CD8-positive, alpha-beta memory T cell (primary cell): ENCODE results near the gene ZNF664. TPM values are rescaled to one million over a fixed set of nuclear protein-coding genes. Genes with fewer than 3 reads are reported as not detected.

Experiments used
- CTCF ChIA-PET: fragments of 350-600 bp; sonication (Branson Sonifier 250); formaldehyde crosslinking; loops from one replicate; lab custom pipeline; 2021; ENCODE audit warnings: antibody characterized with exemption; lab: Charles Lee
- POLR2A ChIA-PET: fragments of 350-600 bp; sonication (Branson Sonifier 250); formaldehyde crosslinking; loops from one replicate; lab custom pipeline; 2021; ENCODE audit warnings: antibody characterized with exemption; lab: Charles Lee
- DNase-seq, 5 donors: peaks; one replicate each; pipeline versions ENCODE4 v3.0.0 to v3.0.0-alpha.2; 2020 to 2022; ENCODE audit warnings: mixed read lengths in 1 of 5
- H3K27ac ChIP-seq: one replicate; pipeline ENCODE4 v1.7.0; 2013; ENCODE audit warnings: low read depth, mild to moderate bottlenecking, low read length, moderate library complexity
- H3K27me3 ChIP-seq: 2 replicates; pipeline ENCODE4 v1.7.0; 2013; ENCODE audit warnings: low read length, mild to moderate bottlenecking; ENCODE audit not compliant: insufficient read depth, poor library complexity, severe bottlenecking
- H3K36me3 ChIP-seq: 2 replicates; pipeline ENCODE4 v1.7.0; 2013; ENCODE audit warnings: mild to moderate bottlenecking, low read length, moderate library complexity; ENCODE audit not compliant: insufficient read depth
- H3K4me1 ChIP-seq: 2 replicates; pipeline ENCODE4 v1.7.0; 2013; ENCODE audit warnings: mild to moderate bottlenecking, low read length, moderate library complexity; ENCODE audit not compliant: insufficient read depth
- H3K4me3 ChIP-seq: 2 replicates; pipeline ENCODE4 v1.7.0; 2013; ENCODE audit warnings: mild to moderate bottlenecking, low read length
- H3K9me3 ChIP-seq: 2 replicates; pipeline ENCODE4 v1.7.0; 2013; ENCODE audit warnings: mild to moderate bottlenecking, low read length
- H3K27ac Mint-ChIP-seq, 8 donors: one replicate each; pipeline ENCODE4 v1.8.0; 2020 to 2021; ENCODE audit warnings: mixed read lengths in 8 of 8, mild to moderate bottlenecking in 6 of 8, inconsistent platforms in 3 of 8, moderate library complexity in 3 of 8
- H3K27me3 Mint-ChIP-seq, 2 donors: one replicate each; pipeline ENCODE4 v1.8.0; 2020 to 2021; ENCODE audit warnings: mixed read lengths in 2 of 2, mild to moderate bottlenecking in 1 of 2, moderate library complexity in 1 of 2
- H3K36me3 Mint-ChIP-seq, 3 donors: one replicate each; pipeline ENCODE4 v1.8.0; 2020 to 2021; ENCODE audit warnings: mixed read lengths in 3 of 3, inconsistent platforms in 1 of 3, mild to moderate bottlenecking in 1 of 3
- H3K4me1 Mint-ChIP-seq, 3 donors: one replicate each; pipeline ENCODE4 v1.8.0; 2020 to 2021; ENCODE audit warnings: mixed read lengths in 3 of 3, inconsistent platforms in 1 of 3, mild to moderate bottlenecking in 1 of 3
- H3K4me3 Mint-ChIP-seq, 7 donors: one replicate each; pipeline ENCODE4 v1.8.0; 2020 to 2021; ENCODE audit warnings: mixed read lengths in 7 of 7, mild to moderate bottlenecking in 6 of 7, moderate library complexity in 4 of 7, inconsistent platforms in 2 of 7
- H3K9me3 Mint-ChIP-seq, 5 donors: one replicate each; pipeline ENCODE4 v1.8.0; 2020 to 2022; ENCODE audit warnings: mixed read lengths in 5 of 5, mild to moderate bottlenecking in 3 of 5, moderate library complexity in 2 of 5, inconsistent platforms in 1 of 5
- polyA plus RNA-seq: library from polyadenylated mRNA; unstranded; fragments of 300-500 nt; fragmentation: Illumina TruSeq; gene quantifications from one replicate; pipeline ENCODE4 v1.2.3, GENCODE V29; 2021
- total RNA-seq, 2 experiments: library from RNA; stranded (reverse); gene quantifications; one replicate each; pipeline ENCODE4 v1.2.3, GENCODE V29; 2021

Gene ZNF664
- total and polyA plus RNA-seq, 3 experiments from 2014 or later: 10.8 to 75.8 (median 73.0) TPM

DNA sequence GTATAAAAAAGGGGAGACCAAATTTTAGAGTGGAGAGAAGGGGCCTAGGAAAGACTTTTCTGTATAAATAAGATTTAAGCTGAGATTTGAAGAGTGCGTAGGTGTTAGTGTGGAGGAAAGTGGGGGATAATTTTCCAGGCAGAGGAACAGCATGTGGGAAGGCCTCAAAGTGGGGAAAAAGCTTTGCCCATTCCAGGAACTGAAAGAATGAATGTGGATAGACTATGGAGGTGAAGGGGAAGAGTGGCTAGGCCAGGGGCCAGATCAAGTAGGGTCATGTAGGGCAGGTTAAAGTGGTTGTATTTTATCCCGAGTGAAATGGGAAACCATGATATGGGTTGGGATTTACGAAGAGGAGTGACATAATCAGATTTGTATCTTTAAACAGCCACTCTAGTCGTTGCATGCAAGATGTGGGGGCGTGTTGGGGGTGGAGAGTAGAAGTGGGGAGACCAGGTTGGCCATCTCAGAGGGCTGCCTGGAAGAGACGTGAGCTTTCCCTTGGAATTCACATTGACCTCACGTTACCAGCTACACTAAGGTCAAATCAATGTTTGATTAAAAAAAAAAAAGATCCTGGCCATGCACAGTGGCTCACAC is 3.3 kb downstream of the ZNF664 start:
- POLR2A ChIA-PET: no interaction called here

DNA sequence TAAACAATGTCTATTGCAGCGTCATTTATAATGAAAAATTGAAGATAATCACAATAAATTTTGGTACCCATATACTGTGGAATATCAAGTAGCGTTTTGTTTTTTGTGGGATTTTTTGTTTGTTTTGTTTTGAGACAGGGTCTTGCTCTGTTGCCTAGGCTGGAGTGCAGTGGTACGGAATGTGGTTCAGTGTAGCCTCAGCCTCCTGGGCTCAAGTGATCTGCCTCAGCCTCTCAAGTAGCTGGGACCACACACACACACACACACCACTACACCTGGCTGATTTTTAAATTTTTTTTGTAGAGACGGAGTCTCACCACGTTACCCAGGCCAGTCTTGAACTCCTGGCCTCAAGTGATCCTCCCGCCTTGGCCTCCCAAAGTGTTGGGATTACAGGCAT is 6.6 kb downstream of the ZNF664 start:
- CTCF ChIA-PET: interaction anchor here (9.8 kb wide), 1 partner anchor 75 kb away, joined by 88 read pairs; no protein-coding TSS in a partner anchor

More for the DNA sequence above, 3.3 kb downstream of the ZNF664 start:
- CTCF ChIA-PET: interaction anchor here (1.4 kb wide), 1 partner anchor 72 kb away, joined by 3 read pairs; no protein-coding TSS in a partner anchor
- peaks cover 15% of the 10 kb centered on the region for H3K4me1 ChIP-seq
- H3K36me3 ChIP-seq: peaks cover 4% of the 10 kb centered on the region
- H3K4me3 ChIP-seq: no peak overlapping the region
- H3K27me3 Mint-ChIP-seq: no peaks in the 10 kb centered on the region
- H3K9me3 ChIP-seq: no peaks in the 10 kb centered on the region
- peaks cover 21 to 31% (median 31%) of the 10 kb centered on the region in 3 donors for H3K4me1 Mint-ChIP-seq
- no peak overlapping the region for H3K4me3 Mint-ChIP-seq
- no peaks in the 10 kb centered on the region for H3K9me3 Mint-ChIP-seq
- no peak for DNase-seq
- H3K36me3 Mint-ChIP-seq: peaks cover 0 to 22% (median 4%) of the 10 kb centered on the region in 3 donors
- H3K27me3 ChIP-seq: no peaks in the 10 kb centered on the region
- H3K27ac Mint-ChIP-seq: peak overlapping the region in 5 of 8 donors; percentile 2 to 88 (median 34)
- no peak overlapping the region for H3K27ac ChIP-seq

DNA sequence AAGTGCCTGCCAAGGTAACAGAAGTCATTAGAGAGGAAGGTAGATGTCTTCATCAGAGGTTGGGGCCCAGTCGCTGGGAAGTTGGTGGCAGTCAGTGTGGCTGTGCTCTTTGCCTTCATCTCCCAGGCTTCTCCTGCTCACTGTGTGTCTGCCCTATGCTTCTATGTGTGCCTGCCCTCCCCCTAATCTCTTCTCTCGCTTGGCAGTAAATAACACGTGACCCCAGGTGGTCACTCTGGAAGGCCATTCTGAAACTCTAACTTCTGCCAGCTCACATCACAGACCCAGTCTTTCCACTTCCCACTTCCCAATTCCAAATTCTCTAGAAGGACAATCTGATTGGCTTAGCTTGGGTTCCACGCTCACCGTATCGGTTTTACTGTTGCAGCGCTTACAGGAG is 9.3 kb downstream of the ZNF664 start:
- no peak overlapping the region for H3K27ac ChIP-seq
- peaks cover 14 to 42% (median 22%) of the 10 kb centered on the region in 3 donors for H3K4me1 Mint-ChIP-seq
- no peaks in the 10 kb centered on the region for H3K27me3 Mint-ChIP-seq
- H3K4me1 ChIP-seq: no peaks in the 10 kb centered on the region
- no peaks in the 10 kb centered on the region for H3K27me3 ChIP-seq
- ChIA-PET CTCF (interaction anchor here (1.3 to 9.8 kb wide), 3 partner anchors 12 to 85 kb away, joined by 3 to 88 read pairs (median 5); no protein-coding TSS in a partner anchor), POLR2A (no interaction called here)
- no peak overlapping the region for H3K4me3 Mint-ChIP-seq
- no peaks in the 10 kb centered on the region for H3K9me3 ChIP-seq
- no peak for DNase-seq
- no peaks in the 10 kb centered on the region for H3K36me3 ChIP-seq
- H3K9me3 Mint-ChIP-seq: no peaks in the 10 kb centered on the region
- H3K27ac Mint-ChIP-seq: peak overlapping the region in 3 of 8 donors; percentile 7 to 92 (median 17)
- H3K4me3 ChIP-seq: no peak overlapping the region
- H3K36me3 Mint-ChIP-seq: peaks cover 0 to 28% (median 0%) of the 10 kb centered on the region in 3 donors

More for the DNA sequence above, 6.6 kb downstream of the ZNF664 start:
- H3K27me3 Mint-ChIP-seq: no peaks in the 10 kb centered on the region
- peaks cover 0 to 28% (median 4%) of the 10 kb centered on the region in 3 donors for H3K36me3 Mint-ChIP-seq
- Histone ChIP-seq H3K27ac (no peak overlapping the region), H3K4me3 (no peak overlapping the region), H3K4me1 (peaks cover 4% of the 10 kb centered on the region), H3K36me3 (peaks cover 4% of the 10 kb centered on the region), H3K27me3 (no peaks in the 10 kb centered on the region), H3K9me3 (no peaks in the 10 kb centered on the region)
- no peak for DNase-seq
- H3K4me3 Mint-ChIP-seq: no peak overlapping the region
- peaks cover 15 to 37% (median 25%) of the 10 kb centered on the region in 3 donors for H3K4me1 Mint-ChIP-seq
- POLR2A ChIA-PET: interaction anchor here (0.6 kb wide), 1 partner anchor 885 kb away, joined by 3 read pairs; no protein-coding TSS in a partner anchor
- H3K9me3 Mint-ChIP-seq: no peaks in the 10 kb centered on the region
- no peak overlapping the region for H3K27ac Mint-ChIP-seq

DNA sequence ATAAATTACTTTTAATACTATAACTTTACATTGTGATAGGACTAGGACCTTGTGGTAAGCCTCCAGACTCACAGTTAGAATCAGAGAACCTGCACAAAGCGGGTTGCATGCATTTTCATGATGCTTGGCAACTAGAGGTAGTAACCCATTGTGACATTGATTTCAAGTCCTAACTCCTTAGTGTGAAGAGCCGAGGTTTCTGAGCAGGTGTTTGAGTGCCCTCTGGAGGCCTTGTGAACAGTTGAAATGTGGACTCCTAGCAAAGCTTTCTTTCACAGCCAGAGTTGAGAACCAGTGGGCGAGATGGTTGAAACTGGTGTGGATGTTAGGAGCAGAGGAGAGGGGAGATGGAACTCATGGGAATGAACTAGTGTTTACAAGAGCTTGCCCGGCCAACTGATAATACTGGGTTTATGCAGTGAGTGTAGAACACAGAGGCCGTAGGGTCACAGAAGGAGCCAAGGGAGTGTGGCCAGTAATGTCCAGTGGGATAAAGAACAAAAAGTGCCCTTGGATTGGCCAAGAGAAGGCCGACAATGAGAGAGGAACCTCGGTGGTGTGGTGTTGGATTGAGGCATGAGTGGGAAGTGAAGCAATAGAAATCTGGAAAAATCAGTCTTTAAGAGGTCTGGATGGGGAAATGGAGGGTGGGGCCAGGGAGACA is 10.9 kb downstream of the ZNF664 start:
- POLR2A ChIA-PET: interaction anchor here (0.5 kb wide), 1 partner anchor 85 kb away, joined by 5 read pairs; no protein-coding TSS in a partner anchor
- CTCF ChIA-PET: interaction anchor here (0.7 to 9.8 kb wide), 9 partner anchors 13 to 89 kb away, joined by 3 to 88 read pairs (median 4); no protein-coding TSS in a partner anchor
- Histone ChIP-seq H3K4me1 (no peaks in the 10 kb centered on the region), H3K9me3 (no peaks in the 10 kb centered on the region), H3K27ac (no peak overlapping the region), H3K4me3 (no peak overlapping the region), H3K27me3 (no peaks in the 10 kb centered on the region), H3K36me3 (no peaks in the 10 kb centered on the region)
- Mint-ChIP-seq H3K9me3 (no peaks in the 10 kb centered on the region), H3K4me3 (no peak overlapping the region), H3K4me1 (peaks cover 15 to 42% (median 28%) of the 10 kb centered on the region in 3 donors), H3K27me3 (no peaks in the 10 kb centered on the region), H3K36me3 (peaks cover under 1 to 38% (median 9%) of the 10 kb centered on the region in 3 donors), H3K27ac (peak overlapping the region in 3 of 8 donors; percentile 4 to 75 (median 6))
- DNase-seq: peak; percentile 11 to 65 (median 33)

DNA sequence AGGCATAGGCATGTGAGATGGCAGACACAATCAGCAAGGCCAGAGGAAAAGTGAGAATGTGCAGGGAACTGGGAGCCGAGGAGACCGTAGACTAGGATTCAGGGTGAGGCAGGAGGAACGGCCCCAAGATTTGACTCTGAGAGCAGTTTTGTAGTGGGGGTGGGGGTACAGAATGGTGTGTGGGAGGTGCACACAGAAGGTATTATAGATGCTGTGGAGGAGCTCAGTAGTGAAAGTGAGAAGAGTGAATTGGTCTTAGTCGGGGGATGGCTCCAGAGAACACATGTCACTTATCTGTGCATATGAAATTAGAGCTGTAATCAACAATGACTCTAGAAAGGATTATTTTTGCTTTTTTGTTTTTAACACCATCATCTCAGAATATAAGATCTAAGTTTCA is 11.9 kb downstream of the ZNF664 start:
- Histone ChIP-seq H3K4me3 (no peak overlapping the region), H3K36me3 (peaks cover 4% of the 10 kb centered on the region), H3K4me1 (no peaks in the 10 kb centered on the region), H3K27me3 (no peaks in the 10 kb centered on the region), H3K9me3 (no peaks in the 10 kb centered on the region), H3K27ac (no peak overlapping the region)
- Mint-ChIP-seq H3K36me3 (peaks cover 4 to 48% (median 15%) of the 10 kb centered on the region in 3 donors), H3K27ac (peak overlapping the region in 2 of 8 donors; percentile 11 to 19), H3K9me3 (no peaks in the 10 kb centered on the region), H3K4me1 (peaks cover 15 to 43% (median 34%) of the 10 kb centered on the region in 3 donors), H3K4me3 (no peak overlapping the region), H3K27me3 (no peaks in the 10 kb centered on the region)
- ChIA-PET POLR2A (no interaction called here), CTCF (interaction anchor here (1.3 to 9.8 kb wide), 3 partner anchors 57 to 80 kb away, joined by 3 to 88 read pairs (median 12); no protein-coding TSS in a partner anchor)
- DNase-seq: no peak

DNA sequence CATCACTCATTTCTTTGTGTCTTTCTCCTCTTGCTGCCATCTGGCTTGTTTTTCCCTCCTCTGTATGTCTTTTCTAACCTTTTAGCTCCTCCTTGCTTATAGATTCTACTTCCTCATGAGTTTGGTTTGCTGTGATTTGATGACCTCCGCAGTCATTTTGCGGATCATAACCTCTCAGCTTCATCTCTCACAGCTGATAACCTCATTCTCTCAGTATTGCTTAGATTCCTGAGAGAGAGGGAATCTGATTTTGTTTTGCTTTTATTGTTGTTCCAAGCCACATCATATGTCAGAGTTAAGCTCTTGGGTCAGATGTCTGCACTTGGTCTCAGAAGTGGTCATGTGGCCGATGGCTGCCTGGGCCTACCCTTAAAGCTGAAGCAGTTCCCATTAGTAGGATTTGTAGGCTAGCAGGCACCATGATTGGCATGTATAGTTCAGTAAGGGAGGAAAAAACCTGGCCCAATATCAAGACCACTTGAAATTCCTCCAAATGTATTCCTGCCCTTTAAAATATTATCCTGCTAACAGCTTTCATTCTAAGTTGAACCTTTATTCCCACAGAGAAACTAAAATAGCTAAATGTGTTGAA is 13.5 kb downstream of the ZNF664 start:
- Histone ChIP-seq H3K4me1 (no peaks in the 10 kb centered on the region), H3K27me3 (no peaks in the 10 kb centered on the region), H3K27ac (no peak overlapping the region), H3K4me3 (no peak overlapping the region), H3K9me3 (no peaks in the 10 kb centered on the region), H3K36me3 (peaks cover 9% of the 10 kb centered on the region)
- H3K27ac Mint-ChIP-seq: peak overlapping the region in 1 of 8 donors; percentile 2
- POLR2A ChIA-PET: no interaction called here
- DNase-seq: no peak
- H3K36me3 Mint-ChIP-seq: peaks cover 7 to 63% (median 23%) of the 10 kb centered on the region in 3 donors
- H3K4me1 Mint-ChIP-seq: peaks cover 14 to 44% (median 33%) of the 10 kb centered on the region in 3 donors
- no peak overlapping the region for H3K4me3 Mint-ChIP-seq
- CTCF ChIA-PET: interaction anchor here (1.0 to 9.8 kb wide), 6 partner anchors 10 to 82 kb away, joined by 3 to 88 read pairs (median 4); no protein-coding TSS in a partner anchor
- H3K9me3 Mint-ChIP-seq: no peaks in the 10 kb centered on the region
- no peaks in the 10 kb centered on the region for H3K27me3 Mint-ChIP-seq

DNA sequence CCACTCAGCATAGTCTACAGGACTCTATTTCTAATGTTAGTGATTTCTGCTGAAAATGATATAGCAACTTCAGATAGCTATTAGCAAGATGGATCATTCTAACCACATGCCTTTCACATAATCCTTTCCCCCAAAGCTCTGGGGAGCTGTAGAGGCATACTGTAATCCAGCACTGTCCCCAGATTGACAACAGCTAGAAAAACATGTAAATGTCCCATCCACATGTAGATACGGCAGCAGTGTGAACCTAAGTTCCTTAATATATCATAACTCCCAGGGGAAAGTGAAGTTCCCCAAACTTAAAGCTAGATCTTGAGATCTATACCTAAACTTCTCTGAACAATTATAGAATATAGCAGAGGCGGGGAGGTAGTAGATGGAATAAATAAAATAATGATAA is 14.0 kb downstream of the ZNF664 start:
- Mint-ChIP-seq H3K36me3 (peaks cover 10 to 66% (median 23%) of the 10 kb centered on the region in 3 donors), H3K9me3 (no peaks in the 10 kb centered on the region), H3K27me3 (no peaks in the 10 kb centered on the region), H3K27ac (no peak overlapping the region), H3K4me1 (peaks cover 14 to 38% (median 32%) of the 10 kb centered on the region in 3 donors), H3K4me3 (no peak overlapping the region)
- Histone ChIP-seq H3K4me3 (no peak overlapping the region), H3K27ac (no peak overlapping the region), H3K36me3 (peaks cover 9% of the 10 kb centered on the region), H3K27me3 (no peaks in the 10 kb centered on the region), H3K9me3 (no peaks in the 10 kb centered on the region), H3K4me1 (no peaks in the 10 kb centered on the region)
- ChIA-PET CTCF (interaction anchor here (1.0 to 9.8 kb wide), 6 partner anchors 9 to 82 kb away, joined by 3 to 88 read pairs (median 4); no protein-coding TSS in a partner anchor), POLR2A (no interaction called here)
- DNase-seq: no peak
